Gastroesophageal sphincter (tissue), 4 donors: Measurements from ENCODE around the gene ZC3HAV1. TPM values are rescaled to one million over a fixed set of nuclear protein-coding genes. Genes with fewer than 3 reads are reported as not detected.
A peak's percentile ranks its signal among the peaks of the same experiment; 100 is the strongest.
"Not testable (repeated sequence)": the region's sequence is repeated elsewhere in the genome, so short reads cannot be mapped to it uniquely, and the experiment has no call there.

ENCODE experiments used
- ATAC-seq: fragments of 150-250 bp; one replicate; pipeline ENCODE4 v1.9.1; 2016; ENCODE audit warnings: mild to moderate bottlenecking, moderate library complexity
- H3K27ac ChIP-seq, 4 donors: fragments of 200-600 bp; sonication (generic) in 3 of 4; 1 replicate in 3 of 4; 2 replicates in 1 of 4; pipeline ENCODE4 v1.5.1; 2016 to 2019
- H3K27me3 ChIP-seq: fragments of 200-600 bp; sonication (generic); one replicate; pipeline ENCODE4 v1.5.1; 2019
- H3K36me3 ChIP-seq, 2 donors: fragments of 200-600 bp; sonication (generic); one replicate each; pipeline ENCODE4 v1.5.1; 2019; ENCODE audit warnings: control low read depth in 1 of 2
- H3K4me1 ChIP-seq, 3 donors: fragments of 200-600 bp; sonication (generic); 1 replicate in 2 of 3; 2 replicates in 1 of 3; pipeline ENCODE4 v1.5.1; 2016 to 2019; ENCODE audit warnings: control low read depth in 2 of 3
- H3K4me3 ChIP-seq, 2 donors: fragments of 200-600 bp; sonication (generic); one replicate each; pipeline ENCODE4 v1.5.1; 2019; ENCODE audit warnings: mild to moderate bottlenecking in 1 of 2, moderate library complexity in 1 of 2
- H3K9me3 ChIP-seq, 3 donors: fragments of 200-600 bp; sonication (generic); one replicate each; pipeline ENCODE4 v1.5.1; 2017 to 2019; ENCODE audit warnings: control low read depth in 2 of 3
- EP300 ChIP-seq: sonication (generic); formaldehyde crosslinking; IDR thresholded peaks from one replicate; pipeline ENCODE4 v1.6.1; 2017; ENCODE audit warnings: antibody characterized with exemption, mild to moderate bottlenecking
- POLR2A ChIP-seq, 2 donors: fragments of 450-650 bp; IDR thresholded peaks; one replicate each; pipeline ENCODE4 v1.6.1; 2017; ENCODE audit warnings: antibody characterized with exemption in 2 of 2, mild to moderate bottlenecking in 2 of 2, moderate library complexity in 1 of 2
- POLR2AphosphoS5 ChIP-seq: sonication (generic); formaldehyde crosslinking; IDR thresholded peaks from one replicate; pipeline ENCODE4 v1.6.1; 2017; ENCODE audit warnings: antibody characterized with exemption
- WGBS, 2 donors: methylation state at CpG; one replicate each; pipeline ENCODE4 v1.1.5; 2018; ENCODE audit warnings: low coverage in 1 of 2; 5-methylcytosine and 5-hydroxymethylcytosine counted together
- total RNA-seq, 4 donors: library from RNA; depleted of rRNA; stranded (reverse); fragments of >200 nt; gene quantifications; one replicate each; pipeline ENCODE4 v1.1.0, GENCODE V29; 2016
- TF ChIP-seq, protein P1 (sequence below), 4 experiments: fragments of 200-600 bp in 2 of 4; fragments of 450-650 bp in 2 of 4; sonication (generic) in 1 of 4; IDR thresholded peaks; one replicate each; pipeline ENCODE4 v1.5.1; 2017 to 2019; ENCODE audit warnings: antibody characterized with exemption in 4 of 4, mild to moderate bottlenecking in 2 of 4, moderate library complexity in 2 of 4

Gene ZC3HAV1
- total RNA-seq, 4 donors from 2014 or later: 21.8 to 30.4 (median 27.2) TPM

DNA sequence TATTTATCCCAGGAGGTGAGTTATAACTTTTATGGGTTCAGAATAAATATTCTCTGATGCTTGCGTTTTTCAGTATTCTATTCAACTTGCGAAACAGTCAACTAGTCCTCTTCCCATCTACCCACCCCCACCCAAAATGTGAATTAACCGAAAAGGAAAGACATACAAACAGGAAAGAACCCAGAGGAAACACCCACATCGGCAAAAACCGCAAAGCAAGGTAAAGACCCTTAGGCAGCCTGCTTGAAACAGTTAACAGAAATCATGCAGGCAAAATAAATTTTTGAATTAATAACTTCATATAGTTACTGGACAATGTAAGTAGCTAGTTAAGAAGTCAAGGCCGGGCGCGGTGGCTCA, 5.4 kb downstream of the ZC3HAV1 start:
- 73 to 75% methylated on average over 4 to 8 of the region's 8 CpGs for WGBS, 2 donors
- no peak for ATAC-seq
- Histone ChIP-seq H3K27ac (peak overlapping the region in 1 of 4 donors; percentile 51), H3K36me3 (no peaks in the 10 kb centered on the region), H3K4me3 (peak overlapping the region in 1 of 2 donors; percentile 14), H3K4me1 (peaks cover 0 to 60% (median 6%) of the 10 kb centered on the region in 3 donors), H3K27me3 (no peaks in the 10 kb centered on the region), H3K9me3 (no peaks in the 10 kb centered on the region)
- no peak for TF ChIP-seq EP300
- no peak for TF ChIP-seq POLR2AphosphoS5
- TF ChIP-seq, protein P1, sequence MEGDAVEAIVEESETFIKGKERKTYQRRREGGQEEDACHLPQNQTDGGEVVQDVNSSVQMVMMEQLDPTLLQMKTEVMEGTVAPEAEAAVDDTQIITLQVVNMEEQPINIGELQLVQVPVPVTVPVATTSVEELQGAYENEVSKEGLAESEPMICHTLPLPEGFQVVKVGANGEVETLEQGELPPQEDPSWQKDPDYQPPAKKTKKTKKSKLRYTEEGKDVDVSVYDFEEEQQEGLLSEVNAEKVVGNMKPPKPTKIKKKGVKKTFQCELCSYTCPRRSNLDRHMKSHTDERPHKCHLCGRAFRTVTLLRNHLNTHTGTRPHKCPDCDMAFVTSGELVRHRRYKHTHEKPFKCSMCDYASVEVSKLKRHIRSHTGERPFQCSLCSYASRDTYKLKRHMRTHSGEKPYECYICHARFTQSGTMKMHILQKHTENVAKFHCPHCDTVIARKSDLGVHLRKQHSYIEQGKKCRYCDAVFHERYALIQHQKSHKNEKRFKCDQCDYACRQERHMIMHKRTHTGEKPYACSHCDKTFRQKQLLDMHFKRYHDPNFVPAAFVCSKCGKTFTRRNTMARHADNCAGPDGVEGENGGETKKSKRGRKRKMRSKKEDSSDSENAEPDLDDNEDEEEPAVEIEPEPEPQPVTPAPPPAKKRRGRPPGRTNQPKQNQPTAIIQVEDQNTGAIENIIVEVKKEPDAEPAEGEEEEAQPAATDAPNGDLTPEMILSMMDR (IDR thresholded peaks at IDR 0.05): no peak
- no peak for TF ChIP-seq POLR2A (IDR thresholded peaks at IDR 0.05)

DNA sequence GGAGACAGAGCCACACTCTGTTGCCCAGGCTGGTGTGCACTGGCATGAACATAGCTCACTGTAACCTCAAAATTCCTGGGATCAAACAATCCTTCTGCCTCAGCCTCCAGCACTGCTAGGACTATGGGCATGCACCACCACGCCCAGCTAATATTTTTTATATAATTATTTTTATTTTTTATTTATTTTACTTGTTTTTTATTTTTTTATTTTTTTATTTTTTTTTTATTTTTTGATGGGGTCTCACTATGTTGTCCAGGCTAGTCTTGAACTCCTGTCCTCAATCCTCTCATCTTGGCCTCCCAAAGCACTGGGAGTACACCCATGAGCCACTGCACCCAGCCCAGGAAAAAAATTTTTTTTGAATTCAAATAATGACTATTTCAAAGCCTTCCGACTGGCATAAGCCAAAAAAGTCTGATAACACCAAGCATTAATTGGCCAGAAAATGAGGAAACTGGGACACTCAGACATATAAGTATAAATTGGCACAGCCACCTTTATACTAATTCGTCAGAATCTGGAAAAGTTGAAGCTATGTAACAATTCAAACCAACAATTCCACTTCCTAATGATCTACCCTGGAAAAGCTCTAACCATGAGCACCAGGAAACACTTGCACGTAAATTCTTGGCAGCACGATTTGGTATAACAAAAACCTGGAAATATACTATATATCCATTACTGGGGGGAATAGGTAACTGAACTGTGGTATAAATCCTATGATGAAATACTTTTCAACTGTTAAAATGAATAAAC, 6.3 kb downstream of the ZC3HAV1 start:
- Histone ChIP-seq H3K27ac (no peak overlapping the region), H3K27me3 (no peaks in the 10 kb centered on the region), H3K9me3 (no peaks in the 10 kb centered on the region), H3K36me3 (no peaks in the 10 kb centered on the region), H3K4me3 (no peak overlapping the region), H3K4me1 (peaks cover 0 to 64% (median 6%) of the 10 kb centered on the region in 3 donors)
- TF ChIP-seq, protein P1 (IDR thresholded peaks at IDR 0.05): no peak
- no peak for TF ChIP-seq POLR2AphosphoS5
- TF ChIP-seq EP300: no peak
- TF ChIP-seq POLR2A (IDR thresholded peaks at IDR 0.05): no peak
- ATAC-seq: no peak
- 61 to 78% methylated on average over 5 of the region's 5 CpGs for WGBS, 2 donors

DNA sequence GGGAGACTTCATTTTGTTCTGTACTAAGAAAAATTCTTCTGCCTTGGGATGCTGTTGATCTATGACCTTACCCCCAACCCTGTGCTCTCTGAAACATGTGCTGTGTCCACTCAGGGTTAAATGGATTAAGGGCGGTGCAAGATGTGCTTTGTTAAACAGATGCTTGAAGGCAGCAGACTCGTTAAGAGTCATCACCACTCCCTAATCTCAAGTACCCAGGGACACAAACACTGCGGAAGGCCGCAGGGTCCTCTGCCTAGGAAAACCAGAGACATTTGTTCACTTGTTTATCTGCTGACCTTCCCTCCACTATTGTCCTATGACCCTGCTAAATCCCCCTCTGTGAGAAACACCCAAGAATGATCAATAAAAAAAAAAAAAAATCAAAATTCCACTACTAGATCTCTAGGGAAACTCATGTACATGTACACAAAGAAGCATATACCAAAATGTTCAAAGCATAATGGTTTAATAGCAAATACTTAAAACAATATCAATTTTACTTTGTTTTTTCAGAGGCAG, 7.8 kb downstream of the ZC3HAV1 start:
- not testable (repeated sequence) for H3K36me3 ChIP-seq, H3K27ac ChIP-seq, ATAC-seq, H3K27me3 ChIP-seq, H3K4me3 ChIP-seq, H3K9me3 ChIP-seq
- WGBS, 2 donors: no CpG with 5 or more reads among the region's 4 CpGs
- H3K4me1 ChIP-seq: peaks cover 0 to 49% (median 6%) of the 10 kb centered on the region in 3 donors

DNA sequence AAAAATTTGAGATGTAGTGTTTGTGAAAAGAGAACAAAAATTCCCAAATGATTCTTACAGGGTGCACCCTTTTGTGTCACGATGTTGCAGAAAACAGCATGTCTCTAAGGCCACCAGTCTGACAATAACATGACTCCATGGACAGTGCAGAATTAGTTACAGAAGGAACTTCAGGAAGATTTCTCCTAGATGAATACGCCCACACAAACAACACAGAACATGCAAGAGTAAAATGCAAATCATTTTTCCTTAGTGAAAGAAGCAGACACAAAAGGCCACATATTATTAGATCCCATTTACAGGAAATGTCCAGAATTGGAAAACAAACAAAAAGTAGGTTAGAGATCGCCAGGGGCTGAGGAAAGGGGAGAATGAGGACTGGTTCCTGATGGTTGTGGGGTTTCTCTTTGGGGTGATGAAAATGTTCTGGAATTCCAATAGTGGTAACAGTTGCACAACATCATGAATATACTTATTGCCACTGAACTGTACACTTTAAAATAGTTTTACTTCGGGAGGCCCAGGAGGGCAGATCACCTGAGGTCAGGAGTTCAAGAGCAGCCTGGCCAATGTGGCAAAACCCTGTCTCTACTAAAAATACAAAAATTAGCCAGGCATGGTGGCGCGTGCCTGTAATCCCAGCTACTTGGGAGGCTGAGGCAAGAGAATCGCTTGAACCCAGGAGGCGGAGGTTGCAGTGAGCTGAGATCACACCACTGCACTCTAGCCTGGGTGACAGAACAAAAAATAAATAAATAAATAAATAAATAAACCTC, 10.2 kb downstream of the ZC3HAV1 start:
- Histone ChIP-seq H3K4me3 (no peak overlapping the region), H3K27ac (no peak overlapping the region), H3K36me3 (peaks cover 0 to 9% of the 10 kb centered on the region in 2 donors), H3K4me1 (peaks cover 0 to 50% (median 10%) of the 10 kb centered on the region in 3 donors), H3K9me3 (no peaks in the 10 kb centered on the region), H3K27me3 (no peaks in the 10 kb centered on the region)
- no peak for TF ChIP-seq POLR2AphosphoS5
- TF ChIP-seq POLR2A (IDR thresholded peaks at IDR 0.05): no peak
- TF ChIP-seq, protein P1 (IDR thresholded peaks at IDR 0.05): no peak
- no peak for TF ChIP-seq EP300
- ATAC-seq: no peak
- 75 to 82% methylated on average over 2 to 8 of the region's 8 CpGs for WGBS, 2 donors

DNA sequence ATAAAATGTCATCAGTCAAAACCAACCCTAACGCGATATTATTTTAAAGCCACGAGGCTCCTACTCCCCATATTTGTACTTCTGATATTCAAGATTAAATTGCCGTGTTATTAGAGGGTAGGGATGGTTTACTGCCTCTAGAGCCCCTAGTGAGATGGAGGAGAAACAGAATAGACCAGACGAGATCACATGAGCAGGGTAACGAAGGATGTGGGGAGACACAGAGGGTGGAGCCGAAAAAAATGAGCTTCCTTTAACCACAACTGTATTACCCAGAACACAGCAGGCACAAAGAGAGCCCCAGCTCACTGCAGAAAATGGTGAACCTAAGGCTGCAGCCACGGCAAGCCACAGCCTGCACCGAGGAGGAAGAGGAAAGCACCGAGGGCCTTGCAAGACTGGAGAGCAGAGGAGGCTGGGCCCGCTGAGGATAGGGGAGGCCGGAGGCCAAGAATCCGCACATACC, 14.3 kb downstream of the ZC3HAV1 start:
- peaks cover 0 to 9% of the 10 kb centered on the region in 2 donors for H3K36me3 ChIP-seq
- WGBS, 2 donors: 68 to 85% methylated on average over 4 to 13 of the region's 13 CpGs
- no peaks in the 10 kb centered on the region for H3K9me3 ChIP-seq
- no peaks in the 10 kb centered on the region for H3K27me3 ChIP-seq
- no peak overlapping the region for H3K4me3 ChIP-seq
- ATAC-seq: peak; percentile 39
- TF ChIP-seq EP300: no peak
- no peak for TF ChIP-seq POLR2AphosphoS5
- TF ChIP-seq, protein P1 (IDR thresholded peaks at IDR 0.05): no peak
- no peak for TF ChIP-seq POLR2A (IDR thresholded peaks at IDR 0.05)
- H3K4me1 ChIP-seq: peaks cover 0 to 47% (median 5%) of the 10 kb centered on the region in 3 donors
- peak overlapping the region in 2 of 4 donors; percentile 27 to 41 for H3K27ac ChIP-seq
